Left lobe of liver (tissue), 2 donors: Measurements from ENCODE around the gene RCAN3. TPM values are rescaled to one million over a fixed set of nuclear protein-coding genes. Genes with fewer than 3 reads are reported as not detected.
"Not testable (repeated sequence)": the region's sequence is repeated elsewhere in the genome, so short reads cannot be mapped to it uniquely, and the experiment has no call there.

ENCODE experiments used
- ATAC-seq: fragments of 200-7000 bp; cut with Tn5 transposase; one replicate; pipeline ENCODE4 v1.9.1; 2020; ENCODE audit warnings: mild to moderate bottlenecking, moderate library complexity
- DNase-seq: peaks from one replicate; pipeline ENCODE4 v3.0.0-alpha.2; 2020; ENCODE audit warnings: low spot score
- total RNA-seq: library from RNA; stranded (reverse); gene quantifications from one replicate; pipeline ENCODE4 v1.2.1, GENCODE V29; 2021
- donor health status: DM: no; HTN: no; CAD: no; lungs with moderate emphysema.
- donor health status: DM: no; HTN: yes; CAD: no.

RCAN3 gene
- total RNA-seq, 1 donor from 2014 or later, result 2.9 TPM

- no peak for DNase-seq
- no peak for ATAC-seq
Observed at GRCh38 chr1:24484199-24484598, 18.4 kb upstream of the RCAN3 start.

- no peak for DNase-seq
- no peak for ATAC-seq
Observed at GRCh38 chr1:24486331-24487065, 16.1 kb upstream of the RCAN3 start.

DNA sequence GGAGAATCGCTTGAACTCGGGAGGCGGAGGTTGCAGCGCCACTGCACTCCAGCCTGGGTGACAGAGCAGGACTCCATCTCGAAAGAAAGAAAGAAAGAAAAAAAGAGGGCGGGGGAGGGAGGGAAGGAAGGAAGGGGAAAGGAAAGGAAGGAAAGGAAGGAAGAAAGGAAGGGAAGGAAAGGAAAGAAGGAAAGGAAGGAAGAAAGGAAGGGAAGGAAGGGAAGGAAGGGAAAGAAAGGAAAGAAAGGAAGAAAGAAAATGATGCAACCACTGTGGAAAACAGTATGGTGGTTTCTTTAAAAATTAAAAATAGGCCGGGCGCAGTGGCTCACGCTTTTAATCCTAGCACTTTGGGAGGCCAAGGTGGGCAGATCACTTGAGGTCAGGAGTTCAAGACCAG, 15.2 kb upstream of the RCAN3 start:
- no peak for ATAC-seq

GRCh38 chr1:24488159-24488558, 14.5 kb upstream of the RCAN3 start:
- not testable (repeated sequence) for ATAC-seq, DNase-seq

More for the DNA sequence above, 15.2 kb upstream of the RCAN3 start:
- DNase-seq, result no peak

DNA sequence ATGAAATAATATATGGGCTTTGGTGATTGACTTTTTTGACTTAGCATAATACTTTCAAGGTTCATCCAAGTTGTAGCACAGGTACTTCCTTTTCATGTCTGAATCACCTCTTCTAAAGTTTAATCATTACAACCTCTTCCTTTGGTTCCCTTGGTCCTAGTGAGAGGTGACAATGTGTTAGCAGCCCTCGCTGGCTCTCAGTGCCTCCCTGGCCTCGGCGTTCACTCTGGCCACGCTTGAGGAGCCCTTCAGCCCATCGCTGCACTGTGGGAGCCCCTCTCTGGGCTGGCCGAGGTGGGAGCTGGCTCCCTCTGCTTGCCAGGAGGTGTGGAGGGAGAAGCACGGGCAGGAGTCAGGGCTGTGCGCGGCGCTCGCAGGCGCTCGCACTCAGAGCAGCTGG, 13.0 kb upstream of the RCAN3 start:
- no peak for ATAC-seq
- no peak for DNase-seq

DNA sequence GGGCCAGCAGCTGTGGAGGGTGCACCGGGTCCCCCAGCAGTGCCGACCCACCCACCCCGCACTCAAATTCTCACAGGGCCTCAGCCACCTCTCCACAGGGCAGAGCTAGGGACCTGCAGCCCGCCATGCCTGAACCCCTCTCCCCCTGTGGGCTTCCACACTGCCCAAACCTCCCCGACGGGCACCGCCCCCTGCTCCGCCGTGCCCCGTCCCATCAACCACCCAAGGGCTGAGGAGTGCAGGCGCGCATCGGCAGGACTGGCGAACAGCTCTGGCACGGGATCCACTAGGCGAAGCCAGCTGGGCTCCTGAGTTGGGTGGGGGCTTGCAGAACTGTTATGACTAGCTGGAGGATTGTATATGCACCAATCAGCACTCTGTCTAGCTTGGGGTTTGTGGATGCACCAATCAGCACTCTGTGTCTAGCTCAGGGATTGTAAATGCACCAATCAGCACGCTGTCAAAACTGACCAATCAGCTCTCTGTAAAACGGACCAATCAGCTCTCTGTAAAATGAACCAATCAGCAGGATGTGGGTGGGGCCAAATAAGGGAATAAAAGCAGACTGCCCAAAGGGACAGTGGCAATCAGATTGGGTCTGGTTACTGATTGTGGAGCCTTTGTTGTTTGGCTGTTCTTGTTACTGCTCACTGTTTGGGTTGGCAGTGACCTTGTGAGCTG, 12.4 kb upstream of the RCAN3 start:
- ATAC-seq, result no peak
- no peak for DNase-seq

- DNase-seq (no peak), ATAC-seq (no peak)
Observed at GRCh38 chr1:24491577-24492360, 10.9 kb upstream of the RCAN3 start.

GRCh38 chr1:24492935-24493334, 9.7 kb upstream of the RCAN3 start:
- DNase-seq, ATAC-seq: not testable (repeated sequence)

- no peak for ATAC-seq
- DNase-seq, result no peak
Observed at GRCh38 chr1:24493785-24494184, 8.9 kb upstream of the RCAN3 start.

- no peak for ATAC-seq
- DNase-seq, result no peak
Observed at GRCh38 chr1:24498589-24498988, 4.0 kb upstream of the RCAN3 start.

- DNase-seq, result no peak
- no peak for ATAC-seq
Observed at GRCh38 chr1:24500448-24501048, 2.1 kb upstream of the RCAN3 start.

GRCh38 chr1:24501371-24502064, 1.1 kb upstream of the RCAN3 start:
- DNase-seq (no peak), ATAC-seq (no peak)

- ATAC-seq (peak; percentile 71), DNase-seq (peak; percentile 63)
Observed at GRCh38 chr1:24502065-24502708, 449 bp upstream of the RCAN3 start.

GRCh38 chr1:24503059-24503751, 569 bp downstream of the RCAN3 start:
- DNase-seq (no peak), ATAC-seq (no peak)

- ATAC-seq (no peak), DNase-seq (no peak)
Observed at GRCh38 chr1:24503870-24504523, 1.4 kb downstream of the RCAN3 start.

DNA sequence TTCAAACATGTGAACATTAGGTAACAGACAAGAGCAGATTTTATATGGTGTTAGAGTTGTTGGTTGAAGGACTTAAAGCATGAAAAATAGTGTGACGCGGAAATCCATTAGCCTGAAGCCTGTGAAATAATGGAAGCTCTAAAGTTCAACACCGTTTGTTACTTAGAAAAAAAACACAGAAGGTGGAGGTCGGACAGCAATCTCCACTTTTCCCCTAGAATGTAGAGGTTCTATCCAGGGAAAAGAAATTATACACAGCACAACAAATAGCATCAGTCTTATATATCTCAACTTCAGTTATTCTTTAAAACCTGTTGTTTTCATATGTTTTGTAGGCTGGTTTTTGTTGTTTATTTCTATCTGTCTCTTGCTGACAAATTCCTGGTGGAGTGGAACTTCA, 1.9 kb downstream of the RCAN3 start:
- ATAC-seq (no peak), DNase-seq (no peak)

GRCh38 chr1:24505816-24506215, 3.2 kb downstream of the RCAN3 start:
- ATAC-seq (no peak), DNase-seq (no peak)

DNA sequence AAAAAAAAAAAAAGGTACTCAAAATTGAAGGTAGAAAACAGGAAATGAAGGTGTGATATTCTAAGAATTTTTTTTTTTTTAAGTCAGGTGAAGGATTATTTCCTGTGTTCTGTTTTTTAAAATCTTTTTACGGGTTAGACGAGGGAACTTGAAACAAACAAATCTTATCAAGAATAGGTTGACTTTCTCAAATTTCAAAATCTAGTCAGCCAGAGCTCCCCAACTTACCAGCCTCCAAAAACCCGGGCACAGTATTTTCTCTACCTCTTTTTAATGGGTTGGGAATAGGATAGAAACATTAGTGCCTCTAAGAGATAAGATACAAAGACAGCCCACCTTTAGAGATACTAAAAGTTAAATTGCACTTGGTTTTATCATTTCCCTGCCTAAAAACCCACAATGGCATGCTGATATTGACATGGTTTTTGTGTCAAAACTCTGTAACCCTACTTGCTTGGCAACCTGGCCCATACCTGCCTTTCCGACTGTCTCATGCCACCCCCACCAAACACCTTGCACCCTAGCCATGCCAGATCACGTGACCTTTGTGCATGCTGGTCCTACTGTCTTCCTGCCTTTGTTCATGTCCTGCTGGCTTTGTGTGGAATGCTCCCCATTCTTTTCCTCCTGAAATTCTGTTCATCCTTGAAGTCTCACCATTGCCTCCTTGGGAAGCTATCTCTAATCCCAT, 4.2 kb downstream of the RCAN3 start:
- ATAC-seq (no peak), DNase-seq (no peak)
